Measurements from ENCODE around the gene MEIOB.

MEIOB gene

DNA sequence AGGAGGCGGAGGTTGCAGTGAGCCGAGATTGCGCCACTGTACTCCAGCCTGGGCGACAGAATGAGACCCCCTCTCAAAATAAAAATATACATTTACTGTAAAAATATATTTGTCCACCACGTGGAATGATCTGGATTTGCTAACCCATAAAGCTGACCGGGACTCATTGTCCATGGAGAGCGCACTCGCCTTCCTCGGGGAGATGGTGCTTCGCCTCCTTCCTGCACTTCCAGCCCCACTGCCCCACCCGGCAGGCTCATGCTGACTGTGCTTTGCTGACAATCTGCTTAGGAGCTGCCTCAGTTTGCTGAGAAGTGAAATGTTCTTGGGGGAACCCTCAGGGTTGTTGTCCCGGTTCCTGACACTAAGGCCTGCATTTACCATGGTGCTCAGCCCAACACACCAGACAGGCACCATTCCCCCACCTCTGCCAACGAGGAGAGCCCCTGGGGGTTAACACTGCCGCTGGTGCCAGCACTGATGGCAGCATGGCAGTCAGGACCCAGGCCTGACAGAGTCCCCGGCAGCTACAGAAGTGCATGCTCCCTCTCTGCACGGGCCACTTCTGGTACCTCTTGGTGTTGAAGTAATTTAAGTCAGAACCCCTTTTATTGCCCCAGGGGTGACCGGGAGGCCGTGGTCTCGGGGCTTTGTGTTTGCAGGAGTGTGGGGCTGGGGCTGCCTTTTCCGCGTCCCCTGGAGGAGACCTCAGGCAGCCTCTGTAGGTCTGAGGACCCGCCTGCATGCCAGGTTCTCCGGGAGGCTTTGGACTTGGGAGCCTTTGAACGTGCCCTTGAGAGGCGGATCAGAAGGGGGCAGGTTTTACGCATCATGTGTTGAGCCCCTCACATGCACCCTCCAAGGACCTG lies 86.8 kb downstream of the MEIOB start:
- DNase-seq: no peak
